Transverse colon (tissue), 4 donors: ENCODE data around the gene OSBP. TPM values are rescaled to one million over a fixed set of nuclear protein-coding genes. Genes with fewer than 3 reads are reported as not detected.

Source experiments
- DNase-seq: peaks from one replicate; pipeline ENCODE4 v3.0.0-alpha.2; 2019
- H3K27ac ChIP-seq, 4 donors: fragments of 200-600 bp; sonication (generic); 2 replicates each; pipeline ENCODE4 v1.5.1; 2016 to 2018; ENCODE audit warnings: inconsistent platforms in 4 of 4
- H3K27me3 ChIP-seq: fragments of 200-600 bp; sonication (generic); 2 replicates; pipeline ENCODE4 v1.5.1; 2017; ENCODE audit warnings: inconsistent platforms
- H3K36me3 ChIP-seq, 4 donors: fragments of 200-600 bp; sonication (generic); 2 replicates each; pipeline ENCODE4 v1.5.1; 2017 to 2019; ENCODE audit warnings: inconsistent platforms in 4 of 4
- H3K4me1 ChIP-seq, 4 donors: fragments of 200-600 bp; sonication (generic); 2 replicates each; pipeline ENCODE4 v1.5.1; 2017 to 2020; ENCODE audit warnings: inconsistent platforms in 4 of 4
- H3K4me3 ChIP-seq, 4 donors: fragments of 200-600 bp; sonication (generic); 1 replicate in 1 of 4; 2 replicates in 3 of 4; pipeline versions ENCODE4 v1.5.1 to v1.6.1; 2017 to 2019; ENCODE audit warnings: inconsistent platforms in 4 of 4
- H3K9me3 ChIP-seq, 2 donors: fragments of 200-600 bp; sonication (generic); 2 replicates each; pipeline ENCODE4 v1.5.1; 2017 to 2019; ENCODE audit warnings: inconsistent platforms in 2 of 2
- CTCF ChIP-seq, 5 experiments: fragments of 200-600 bp in 3 of 5; fragments of 450-650 bp in 2 of 5; sonication (generic) in 3 of 5; IDR thresholded peaks; 1 replicate in 2 of 5; 2 replicates in 3 of 5; pipeline ENCODE4 v1.5.1; 2016 to 2017; ENCODE audit warnings: antibody characterized with exemption in 5 of 5, inconsistent platforms in 3 of 5, mild to moderate bottlenecking in 2 of 5, moderate library complexity in 1 of 5
- EP300 ChIP-seq: sonication (generic); formaldehyde crosslinking; IDR thresholded peaks from one replicate; pipeline ENCODE4 v1.6.1; 2017; ENCODE audit warnings: antibody characterized with exemption, low read depth
- POLR2A ChIP-seq: fragments of 450-650 bp; IDR thresholded peaks from one replicate; pipeline ENCODE4 v1.6.1; 2016; ENCODE audit warnings: antibody characterized with exemption, mild to moderate bottlenecking, moderate library complexity
- POLR2AphosphoS5 ChIP-seq, 3 donors: sonication (generic); formaldehyde crosslinking; IDR thresholded peaks; one replicate each; pipeline ENCODE4 v1.6.1; 2016; ENCODE audit warnings: antibody characterized with exemption in 3 of 3
- WGBS, 2 donors: methylation state at CpG; one replicate each; pipeline ENCODE4 v1.1.5; 2018; ENCODE audit warnings: low coverage in 1 of 2; 5-methylcytosine and 5-hydroxymethylcytosine counted together
- in situ Hi-C, 4 donors: fragments of 200-750 bp; cut with MboI; loops; one replicate each; pipeline versions ENCODE4 v1.15.0 to v1.15.1; 2017; ENCODE audit warnings: low sequenced_read_pairs in 3 of 4, low pct_ligation_motif_present in 1 of 4, low pct_unique_long_range_greater_than_20kb in 1 of 4
- intact Hi-C: fragments of 100-400 bp; cut with DNase I; formaldehyde crosslinking; loops from one replicate; pipeline ENCODE4 v1.15.1; 2023; ENCODE audit warnings: low total_unique reads
- total RNA-seq, 4 donors: library from RNA; depleted of rRNA; stranded (reverse); fragments of >200 nt; gene quantifications; one replicate each; pipeline ENCODE4 v1.1.0, GENCODE V29; 2016

The OSBP gene
- total RNA-seq = 10 to 100 TPM; 27.7 to 59.1 (median 47.2) TPM

GRCh38 chr11:59615637-59616395, at the start of gene OSBP:
OSBP (minus strand) TSS chr11:59615774; CDS start chr11:59615664, 110 bp downstream.
- H3K27ac ChIP-seq = peak within 1 kb of the TSS; percentile 95 to 99 (median 98)

GRCh38 chr11:59660621-59661020, 45.0 kb upstream of the OSBP start:
- TF ChIP-seq CTCF (IDR thresholded peaks at IDR 0.05) (no peak), POLR2A (no peak), POLR2AphosphoS5 (IDR thresholded peaks at IDR 0.05) (no peak), EP300 (no peak)
- Histone ChIP-seq H3K4me1 (peaks cover 0 to 7% (median 0%) of the 10 kb centered on the region in 4 donors), H3K4me3 (no peak overlapping the region), H3K9me3 (no peaks in the 10 kb centered on the region), H3K36me3 (peaks cover 0 to 61% (median 30%) of the 10 kb centered on the region in 4 donors), H3K27me3 (no peaks in the 10 kb centered on the region), H3K27ac (no peak overlapping the region)
- in situ Hi-C loops = no loop called here
- intact Hi-C loops = no loop called here
- DNase-seq = no peak
- WGBS, 2 donors = 67 to 100% methylated on average over 1 of the region's 1 CpG

More at GRCh38 chr11:59615637-59616395, at the start of gene OSBP:
- no peak for TF ChIP-seq EP300
- TF ChIP-seq POLR2AphosphoS5 (IDR thresholded peaks at IDR 0.05) = peak; percentile 44 to 91 (median 85)
- peak; percentile 85 for TF ChIP-seq POLR2A
- TF ChIP-seq CTCF (IDR thresholded peaks at IDR 0.05) = peak in 2 of 5 experiments; percentile 14 to 51
- H3K27me3 ChIP-seq = no peaks in the 10 kb centered on the region
- DNase-seq = peak; percentile 99
- H3K36me3 ChIP-seq = no peaks in the 10 kb centered on the region
- H3K4me1 ChIP-seq = peaks cover 33 to 44% (median 39%) of the 10 kb centered on the region in 4 donors
- in situ Hi-C loops = loop anchor here in 1 of 4 donors (5.0 kb wide), 1 partner anchor 51 kb away; the partner anchor contains the start of gene PATL1
- intact Hi-C loops = loop anchor here (2.0 to 5.0 kb wide), 2 partner anchors 51 to 65 kb away; partner anchors contain the start of gene PATL1
- 1 to 2% methylated on average over 8 to 47 of the region's 55 CpGs for WGBS, 2 donors
- H3K9me3 ChIP-seq = no peaks in the 10 kb centered on the region
- peak within 1 kb of the TSS; percentile 78 to 93 (median 87) for H3K4me3 ChIP-seq

- H3K4me1 ChIP-seq = peaks cover 0 to 7% (median 0%) of the 10 kb centered on the region in 4 donors
- H3K27me3 ChIP-seq = no peaks in the 10 kb centered on the region
- intact Hi-C loops (no loop called here), in situ Hi-C loops (no loop called here)
- no peak for TF ChIP-seq POLR2AphosphoS5 (IDR thresholded peaks at IDR 0.05)
- TF ChIP-seq EP300 = no peak
- no peak for TF ChIP-seq CTCF (IDR thresholded peaks at IDR 0.05)
- TF ChIP-seq POLR2A = no peak
- no peak overlapping the region for H3K4me3 ChIP-seq
- H3K27ac ChIP-seq = no peak overlapping the region
- 64 to 72% methylated on average over 2 of the region's 2 CpGs for WGBS, 2 donors
- peaks cover 0 to 61% (median 30%) of the 10 kb centered on the region in 4 donors for H3K36me3 ChIP-seq
- no peak for DNase-seq
- no peaks in the 10 kb centered on the region for H3K9me3 ChIP-seq
Observed at GRCh38 chr11:59659981-59660380, 44.4 kb upstream of the OSBP start.

GRCh38 chr11:59658036-59658435, 42.5 kb upstream of the OSBP start:
- Histone ChIP-seq H3K27ac (no peak overlapping the region), H3K4me3 (no peak overlapping the region), H3K27me3 (no peaks in the 10 kb centered on the region), H3K9me3 (no peaks in the 10 kb centered on the region), H3K4me1 (peaks cover 0 to 7% (median 0%) of the 10 kb centered on the region in 4 donors), H3K36me3 (peaks cover 0 to 74% (median 33%) of the 10 kb centered on the region in 4 donors)
- intact Hi-C loops (no loop called here), in situ Hi-C loops (no loop called here)
- TF ChIP-seq CTCF (IDR thresholded peaks at IDR 0.05) (no peak), EP300 (no peak), POLR2A (no peak), POLR2AphosphoS5 (IDR thresholded peaks at IDR 0.05) (no peak)
- WGBS, 2 donors = 97 to 100% methylated on average over 1 to 5 of the region's 5 CpGs
- DNase-seq = no peak
